PC-3 (cell line): ENCODE results near the gene SERPINB6. TPM values are rescaled to one million over a fixed set of nuclear protein-coding genes. Genes with fewer than 3 reads are reported as not detected.

Experiments
- ATAC-seq: fragments of 200-7000 bp; cut with Tn5 transposase; 2 replicates; pipeline ENCODE4 v1.9.1; 2020; ENCODE audit warnings: mild to moderate bottlenecking, moderate library complexity
- BruUV-seq: library from RNA; stranded (reverse); fragments of 400-500 nt; replicated peaks from 2 replicates; lab custom pipeline; 2021; lab: Mats Ljungman, UMichigan
- CTCF ChIA-PET: fragments of 300-600 bp; sonication (Branson Sonifier 250); formaldehyde crosslinking; loops from one replicate; lab custom pipeline; 2022; ENCODE audit warnings: antibody characterized with exemption; lab: Charles Lee
- POLR2A ChIA-PET: fragments of 300-600 bp; sonication (Branson Sonifier 250); formaldehyde crosslinking; loops from one replicate; lab custom pipeline; 2022; ENCODE audit warnings: antibody characterized with exemption; ENCODE audit not compliant: unreplicated experiment; lab: Charles Lee
- DNase-seq: peaks from one replicate; pipeline ENCODE4 v3.0.0-alpha.2; 2015
- H2AFZ ChIP-seq: fragments of 300-600 bp; sonication (generic); 2 replicates; pipeline ENCODE4 v1.6.0; 2016; ENCODE audit warnings: antibody characterized with exemption, low read length
- H3F3A ChIP-seq: fragments of 300-600 bp; sonication (generic); one replicate; pipeline ENCODE4 v1.6.0; 2017; ENCODE audit warnings: antibody characterized with exemption, low read length, control low read depth, mild to moderate bottlenecking; ENCODE audit not compliant: unreplicated experiment
- H3K27ac ChIP-seq: fragments of 300-600 bp; sonication (generic); 2 replicates; pipeline ENCODE4 v1.5.1; 2016; ENCODE audit warnings: mild to moderate bottlenecking, low read length
- H3K27me3 ChIP-seq: fragments of 300-600 bp; sonication (generic); 2 replicates; pipeline ENCODE4 v1.6.1; 2016; ENCODE audit warnings: low read length, mixed read lengths
- H3K36me3 ChIP-seq: fragments of 300-600 bp; sonication (generic); 2 replicates; pipeline ENCODE4 v1.6.1; 2016; ENCODE audit warnings: low read depth, mixed run types, low read length, mixed read lengths
- H3K4me1 ChIP-seq: fragments of 300-600 bp; sonication (generic); 2 replicates; pipeline ENCODE4 v1.5.1; 2016; ENCODE audit warnings: low read length; ENCODE audit not compliant: insufficient read depth
- H3K4me2 ChIP-seq: fragments of 300-600 bp; sonication (generic); 2 replicates; pipeline ENCODE4 v1.6.0; 2016; ENCODE audit warnings: low read length
- H3K4me3 ChIP-seq: fragments of 300-600 bp; sonication (generic); 2 replicates; pipeline ENCODE4 v1.5.1; 2016; ENCODE audit warnings: mild to moderate bottlenecking, low read length, mixed read lengths
- H3K79me2 ChIP-seq: fragments of 300-600 bp; sonication (generic); 2 replicates; pipeline ENCODE4 v1.6.1; 2017; ENCODE audit warnings: low read length, mixed read lengths
- H3K9ac ChIP-seq: fragments of 300-600 bp; sonication (generic); 2 replicates; pipeline ENCODE4 v1.6.0; 2016; ENCODE audit warnings: mild to moderate bottlenecking, low read length
- H3K9me2 ChIP-seq: fragments of 300-600 bp; sonication (generic); replicated peaks from 2 replicates; pipeline ENCODE4 v1.6.1; 2016; ENCODE audit warnings: mixed run types, low read length, mixed read lengths
- H3K9me3 ChIP-seq: fragments of 300-600 bp; sonication (generic); 2 replicates; pipeline ENCODE4 v1.6.1; 2016; ENCODE audit warnings: low read length, mixed read lengths
- H4K20me1 ChIP-seq: fragments of 300-600 bp; sonication (generic); 2 replicates; pipeline ENCODE4 v1.6.1; 2016; ENCODE audit warnings: low read length, mixed read lengths
- EZH2 ChIP-seq: fragments of 300-600 bp; sonication (generic); IDR thresholded peaks from one replicate; pipeline ENCODE4 v1.6.1; 2017; ENCODE audit warnings: antibody characterized with exemption, mild to moderate bottlenecking, low read length; ENCODE audit not compliant: unreplicated experiment
- EZH2phosphoT487 ChIP-seq: fragments of 300-600 bp; sonication (generic); IDR thresholded peaks from 2 replicates; pipeline ENCODE4 v1.6.1; 2018; ENCODE audit warnings: mild to moderate bottlenecking, antibody characterized with exemption, low read length, borderline replicate concordance
- intact Hi-C: fragments of 100-400 bp; cut with micrococcal nuclease; formaldehyde crosslinking; loops from 2 replicates; pipeline ENCODE4 v1.9.0; 2023
- total RNA-seq: library from RNA; depleted of rRNA; stranded (reverse); fragments of >200 nt; gene quantifications from 2 replicates; pipeline ENCODE4 v1.2.3, GENCODE V29; 2014
- TF ChIP-seq, protein P1 (sequence below): fragments of 300-600 bp; sonication (generic); conservative IDR thresholded peaks from 2 replicates; pipeline ENCODE4 v1.5.1; 2017; ENCODE audit warnings: antibody characterized with exemption, low read depth, mild to moderate bottlenecking, low read length

The SERPINB6 gene
- total RNA-seq, 1 experiment from 2014 or later = 119 TPM

- Histone ChIP-seq H3F3A (no peaks in the 10 kb centered on the region), H3K27ac (peak within 1 kb of the TSS; percentile 49), H3K4me2 (peak within 1 kb of the TSS; percentile 98), H2AFZ (peak within 1 kb of the TSS; percentile 97), H4K20me1 (no peaks in the 10 kb centered on the region), H3K4me3 (peak within 1 kb of the TSS; percentile 80), H3K36me3 (peaks cover 5% of the 10 kb centered on the region; the same call in 1 of the 2 replicates), H3K4me1 (peaks cover 17% of the 10 kb centered on the region), H3K9ac (peak within 1 kb of the TSS; percentile 85), H3K9me2 (no peaks in the 10 kb centered on the region), H3K9me3 (no peaks in the 10 kb centered on the region), H3K27me3 (no peaks in the 10 kb centered on the region), H3K79me2 (peaks cover 19% of the 10 kb centered on the region)
- DNase-seq (peak; percentile 89), ATAC-seq (peak; percentile 78)
- BruUV-seq = TSS peak; percentile 70
- intact Hi-C loops = loop anchor here (1.0 to 10.0 kb wide), 6 partner anchors 10 to 255 kb away; partner anchors contain the start of genes BPHL and PSMG4
- ChIA-PET CTCF (interaction anchor here (0.5 to 1.0 kb wide), 6 partner anchors 10 to 262 kb away, joined by 3 to 10 read pairs (median 6); no protein-coding TSS in a partner anchor), POLR2A (interaction anchor here (0.5 to 1.0 kb wide), 9 partner anchors 10 to 1021 kb away, joined by 3 to 29 read pairs (median 13); no protein-coding TSS in a partner anchor)
- no peak for TF ChIP-seq EZH2
- TF ChIP-seq EZH2phosphoT487 = no peak
These were observed 28.5 kb upstream of the SERPINB6 start, which contains the start of gene NQO2 for GRCh38 chr6:2999618-3000557. Gene NQO2 (plus strand): TSS chr6:2999894. CDS start chr6:3006553, 6,659 bp downstream.

GRCh38 chr6:2998998-2999617 lies 27.7 kb upstream of the SERPINB6 start:
- intact Hi-C loops = loop anchor here (1.0 to 10.0 kb wide), 6 partner anchors 9 to 256 kb away; partner anchors contain the start of genes BPHL and PSMG4
- POLR2A ChIA-PET = interaction anchor here (0.5 to 1.0 kb wide), 7 partner anchors 9 to 1022 kb away, joined by 3 to 29 read pairs (median 13); no protein-coding TSS in a partner anchor
- peak overlapping the region; percentile 47 for H3K9ac ChIP-seq
- H3F3A ChIP-seq = no peaks in the 10 kb centered on the region
- H3K4me3 ChIP-seq = peak overlapping the region; percentile 80
- BruUV-seq = TSS peak; percentile 82
- ATAC-seq = peak; percentile 48
- no peaks in the 10 kb centered on the region for H3K9me3 ChIP-seq
- peaks cover 19% of the 10 kb centered on the region for H3K79me2 ChIP-seq
- no peaks in the 10 kb centered on the region for H3K36me3 ChIP-seq
- peak overlapping the region; percentile 97 for H2AFZ ChIP-seq
- DNase-seq = peak; percentile 79
- CTCF ChIA-PET = interaction anchor here (0.5 to 1.0 kb wide), 6 partner anchors 10 to 263 kb away, joined by 3 to 10 read pairs (median 6); no protein-coding TSS in a partner anchor
- no peaks in the 10 kb centered on the region for H3K9me2 ChIP-seq
- peak overlapping the region; percentile 98 for H3K4me2 ChIP-seq
- H4K20me1 ChIP-seq = no peaks in the 10 kb centered on the region
- no peaks in the 10 kb centered on the region for H3K27me3 ChIP-seq
- peak overlapping the region; percentile 49 for H3K27ac ChIP-seq
- TF ChIP-seq, protein P1, sequence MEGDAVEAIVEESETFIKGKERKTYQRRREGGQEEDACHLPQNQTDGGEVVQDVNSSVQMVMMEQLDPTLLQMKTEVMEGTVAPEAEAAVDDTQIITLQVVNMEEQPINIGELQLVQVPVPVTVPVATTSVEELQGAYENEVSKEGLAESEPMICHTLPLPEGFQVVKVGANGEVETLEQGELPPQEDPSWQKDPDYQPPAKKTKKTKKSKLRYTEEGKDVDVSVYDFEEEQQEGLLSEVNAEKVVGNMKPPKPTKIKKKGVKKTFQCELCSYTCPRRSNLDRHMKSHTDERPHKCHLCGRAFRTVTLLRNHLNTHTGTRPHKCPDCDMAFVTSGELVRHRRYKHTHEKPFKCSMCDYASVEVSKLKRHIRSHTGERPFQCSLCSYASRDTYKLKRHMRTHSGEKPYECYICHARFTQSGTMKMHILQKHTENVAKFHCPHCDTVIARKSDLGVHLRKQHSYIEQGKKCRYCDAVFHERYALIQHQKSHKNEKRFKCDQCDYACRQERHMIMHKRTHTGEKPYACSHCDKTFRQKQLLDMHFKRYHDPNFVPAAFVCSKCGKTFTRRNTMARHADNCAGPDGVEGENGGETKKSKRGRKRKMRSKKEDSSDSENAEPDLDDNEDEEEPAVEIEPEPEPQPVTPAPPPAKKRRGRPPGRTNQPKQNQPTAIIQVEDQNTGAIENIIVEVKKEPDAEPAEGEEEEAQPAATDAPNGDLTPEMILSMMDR = no peak
- no peak for TF ChIP-seq EZH2
- peaks cover 17% of the 10 kb centered on the region for H3K4me1 ChIP-seq
